K562 (cell line): ENCODE data around the gene EDN2. TPM values are rescaled to one million over a fixed set of nuclear protein-coding genes. Genes with fewer than 3 reads are reported as not detected.
A peak's percentile ranks its signal among the peaks of the same experiment; 100 is the strongest.

Experiments used
- BRF1 ChIP-seq: IDR thresholded peaks from 3 replicates; pipeline ENCODE4 v1.6.1; 2011; ENCODE audit warnings: borderline replicate concordance, mild to moderate bottlenecking; ENCODE audit not compliant: insufficient read length; ENCODE audit errors: extremely low read depth
- CBX8 ChIP-seq: fragments of 200-600 bp; sonication (generic); IDR thresholded peaks from 2 replicates; pipeline ENCODE4 v1.6.1; 2012; ENCODE audit warnings: borderline replicate concordance, mixed run types, low read depth, mild to moderate bottlenecking, moderate library complexity, mixed read lengths, low read length, control low read depth, inconsistent platforms; ENCODE audit not compliant: poor library complexity, severe bottlenecking; ENCODE audit errors: extremely low read depth
- FOS ChIP-seq: IDR thresholded peaks from 3 replicates; pipeline ENCODE4 v1.6.1; 2011; ENCODE audit not compliant: insufficient read length; ENCODE audit errors: extremely low read depth
- HDAC3 ChIP-seq: fragments of 450-650 bp; IDR thresholded peaks from 2 replicates; pipeline ENCODE4 v1.6.1; 2018; ENCODE audit warnings: borderline replicate concordance, mild to moderate bottlenecking, moderate library complexity; ENCODE audit not compliant: partially characterized antibody
- IFI16 ChIP-seq: fragments of 250-450 bp; sonication (Bioruptor Pico); IDR thresholded peaks from 2 replicates; pipeline ENCODE4 v2.1.2; 2022; ENCODE audit warnings: mild to moderate bottlenecking, inconsistent platforms
- MYC ChIP-seq, 2 experiments: fragments of 250-450 bp in 1 of 2; sonication (Bioruptor Pico) in 1 of 2; IDR thresholded peaks; 2 replicates each; pipeline versions ENCODE4 v1.5.1 to v1.6.1; 2012 to 2021; ENCODE audit warnings: low read depth in 2 of 2, borderline replicate concordance in 1 of 2, improper control_type of control experiment in 1 of 2, low read length in 1 of 2, mild to moderate bottlenecking in 1 of 2, moderate library complexity in 1 of 2
- NCOA2 ChIP-seq, 2 experiments: fragments of 450-650 bp; IDR thresholded peaks; 2 replicates each; pipeline ENCODE4 v1.6.1; 2018; ENCODE audit warnings: mild to moderate bottlenecking in 2 of 2, moderate library complexity in 1 of 2; ENCODE audit not compliant: partially characterized antibody in 2 of 2
- OTX1 ChIP-seq: fragments of 450-650 bp; formaldehyde crosslinking; IDR thresholded peaks from 2 replicates; pipeline ENCODE4 v1.4.0; 2022; ENCODE audit warnings: mild to moderate bottlenecking
- PPARD ChIP-seq: fragments of 250-450 bp; sonication (Bioruptor Pico); IDR thresholded peaks from 2 replicates; pipeline ENCODE4 v1.8.0; 2022; ENCODE audit warnings: inconsistent platforms, mild to moderate bottlenecking, moderate library complexity
- SREBF2 ChIP-seq: sonication (generic); formaldehyde crosslinking; IDR thresholded peaks from 2 replicates; pipeline ENCODE4 v1.4.0; 2020; ENCODE audit warnings: mild to moderate bottlenecking, missing genetic modification reagents
- YY1 ChIP-seq, 3 experiments: IDR thresholded peaks; 2 replicates each; pipeline ENCODE4 v1.6.1; 2011; ENCODE audit warnings: low read length in 2 of 3, mild to moderate bottlenecking in 2 of 3, moderate library complexity in 2 of 3, borderline replicate concordance in 1 of 3, control low read depth in 1 of 3, low read depth in 1 of 3; ENCODE audit not compliant: insufficient read depth in 3 of 3, insufficient replicate concordance in 2 of 3, control insufficient read depth in 1 of 3, insufficient read length in 1 of 3; ENCODE audit errors: extremely low read depth in 1 of 3
- ZNF165 ChIP-seq: fragments of 250-450 bp; sonication (Bioruptor Pico); IDR thresholded peaks from 2 replicates; pipeline ENCODE4 v1.4.0; 2020; ENCODE audit warnings: borderline replicate concordance
- polyA plus RNA-seq, 8 experiments: library from polyadenylated mRNA; depleted of rRNA in 4 of 8; stranded (reverse) in 5 of 8; unstranded in 3 of 8; fragments of >200 nt; fragmentation: Nextera tagmentation in 2 of 8; fragmentation: Illumina TruSeq in 1 of 8; extraction: Ambion mirVana in 2 of 8; extraction: Trizol in 1 of 8; gene quantifications; 2 replicates each; pipeline versions ENCODE4 v1.2.1 to v1.2.3, GENCODE V29; 2011 to 2014; ENCODE audit warnings: inconsistent platforms in 1 of 8, missing spikeins in 1 of 8
- total RNA-seq, 7 experiments: library from RNA; depleted of rRNA in 6 of 7; stranded (reverse); fragments of >200 nt in 6 of 7; fragmentation: Illumina TruSeq in 2 of 7; extraction: Trizol in 2 of 7; gene quantifications; 2 replicates each; pipeline versions ENCODE4 v1.2.1 to v1.2.3, GENCODE V29; 2011 to 2021; ENCODE audit warnings: low replicate concordance in 1 of 7
- TF ChIP-seq, protein P1 (sequence below): fragments of 250-450 bp; sonication (Bioruptor Pico); IDR thresholded peaks from 2 replicates; pipeline ENCODE4 v1.4.0; 2020
- TF ChIP-seq, protein P2 (sequence below): fragments of 450-650 bp; IDR thresholded peaks from 2 replicates; pipeline ENCODE4 v1.6.1; 2014; ENCODE audit warnings: low read depth, mild to moderate bottlenecking, moderate library complexity, borderline replicate concordance
- TF ChIP-seq, protein P3 (sequence below): sonication (generic); formaldehyde crosslinking; IDR thresholded peaks from 2 replicates; pipeline ENCODE4 v1.5.0; 2020; ENCODE audit warnings: missing genetic modification reagents
- TF ChIP-seq, protein P4 (sequence below): sonication (generic); formaldehyde crosslinking; IDR thresholded peaks from 2 replicates; pipeline ENCODE4 v1.8.0; 2022; ENCODE audit warnings: mild to moderate bottlenecking, missing genetic modification reagents

The EDN2 gene
- total and polyA plus RNA-seq, 9 of the 15 experiments (the other 6 are each of a cell fraction or from before 2014, with no cell fraction given), result not detected

DNA sequence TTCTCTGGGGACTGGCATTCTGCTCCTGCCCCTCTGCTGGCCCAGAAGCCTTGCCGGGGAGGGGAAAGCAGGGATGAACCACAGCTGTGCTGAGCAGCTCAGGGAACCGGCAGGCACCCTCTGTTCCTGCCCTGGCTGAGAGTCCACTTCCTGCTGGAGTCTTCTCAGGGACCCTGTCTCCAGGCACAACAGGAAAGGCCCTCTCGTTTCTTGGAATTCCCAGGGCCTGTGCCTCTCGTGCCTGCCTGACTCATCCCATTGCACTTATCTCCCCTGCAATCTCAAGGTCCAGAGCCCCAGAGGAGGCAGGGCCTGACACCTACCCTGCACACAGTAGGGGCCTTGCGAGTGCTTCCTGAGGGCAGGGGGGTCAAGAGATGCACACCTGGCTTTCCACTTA lies 1.1 kb upstream of the EDN2 start (continued):
- no peak for TF ChIP-seq IFI16 (CRISPR knock-in tag)
- TF ChIP-seq YY1 (IDR thresholded peaks at IDR 0.05; ENCODE audit: borderline replicate concordance in 1 of 3, control insufficient read depth in 1 of 3, extremely low read depth in 1 of 3, insufficient read depth in 3 of 3, insufficient read length in 1 of 3, insufficient replicate concordance in 2 of 3, low read depth in 1 of 3, low read length in 2 of 3), result no peak
- TF ChIP-seq FOS, result peak; percentile 10
- no peak for TF ChIP-seq HDAC3
- no peak for TF ChIP-seq SREBF2
- TF ChIP-seq BRF1, result no peak
- no peak for TF ChIP-seq ZNF165
- TF ChIP-seq MYC (IDR thresholded peaks at IDR 0.05; ENCODE audit: low read depth, low read length), result no peak
- TF ChIP-seq MYC (CRISPR knock-in tag; IDR thresholded peaks at IDR 0.05; ENCODE audit: borderline replicate concordance, low read depth), result no peak
- no peak for TF ChIP-seq OTX1 (CRISPR knock-in tag)
- TF ChIP-seq, protein P1, sequence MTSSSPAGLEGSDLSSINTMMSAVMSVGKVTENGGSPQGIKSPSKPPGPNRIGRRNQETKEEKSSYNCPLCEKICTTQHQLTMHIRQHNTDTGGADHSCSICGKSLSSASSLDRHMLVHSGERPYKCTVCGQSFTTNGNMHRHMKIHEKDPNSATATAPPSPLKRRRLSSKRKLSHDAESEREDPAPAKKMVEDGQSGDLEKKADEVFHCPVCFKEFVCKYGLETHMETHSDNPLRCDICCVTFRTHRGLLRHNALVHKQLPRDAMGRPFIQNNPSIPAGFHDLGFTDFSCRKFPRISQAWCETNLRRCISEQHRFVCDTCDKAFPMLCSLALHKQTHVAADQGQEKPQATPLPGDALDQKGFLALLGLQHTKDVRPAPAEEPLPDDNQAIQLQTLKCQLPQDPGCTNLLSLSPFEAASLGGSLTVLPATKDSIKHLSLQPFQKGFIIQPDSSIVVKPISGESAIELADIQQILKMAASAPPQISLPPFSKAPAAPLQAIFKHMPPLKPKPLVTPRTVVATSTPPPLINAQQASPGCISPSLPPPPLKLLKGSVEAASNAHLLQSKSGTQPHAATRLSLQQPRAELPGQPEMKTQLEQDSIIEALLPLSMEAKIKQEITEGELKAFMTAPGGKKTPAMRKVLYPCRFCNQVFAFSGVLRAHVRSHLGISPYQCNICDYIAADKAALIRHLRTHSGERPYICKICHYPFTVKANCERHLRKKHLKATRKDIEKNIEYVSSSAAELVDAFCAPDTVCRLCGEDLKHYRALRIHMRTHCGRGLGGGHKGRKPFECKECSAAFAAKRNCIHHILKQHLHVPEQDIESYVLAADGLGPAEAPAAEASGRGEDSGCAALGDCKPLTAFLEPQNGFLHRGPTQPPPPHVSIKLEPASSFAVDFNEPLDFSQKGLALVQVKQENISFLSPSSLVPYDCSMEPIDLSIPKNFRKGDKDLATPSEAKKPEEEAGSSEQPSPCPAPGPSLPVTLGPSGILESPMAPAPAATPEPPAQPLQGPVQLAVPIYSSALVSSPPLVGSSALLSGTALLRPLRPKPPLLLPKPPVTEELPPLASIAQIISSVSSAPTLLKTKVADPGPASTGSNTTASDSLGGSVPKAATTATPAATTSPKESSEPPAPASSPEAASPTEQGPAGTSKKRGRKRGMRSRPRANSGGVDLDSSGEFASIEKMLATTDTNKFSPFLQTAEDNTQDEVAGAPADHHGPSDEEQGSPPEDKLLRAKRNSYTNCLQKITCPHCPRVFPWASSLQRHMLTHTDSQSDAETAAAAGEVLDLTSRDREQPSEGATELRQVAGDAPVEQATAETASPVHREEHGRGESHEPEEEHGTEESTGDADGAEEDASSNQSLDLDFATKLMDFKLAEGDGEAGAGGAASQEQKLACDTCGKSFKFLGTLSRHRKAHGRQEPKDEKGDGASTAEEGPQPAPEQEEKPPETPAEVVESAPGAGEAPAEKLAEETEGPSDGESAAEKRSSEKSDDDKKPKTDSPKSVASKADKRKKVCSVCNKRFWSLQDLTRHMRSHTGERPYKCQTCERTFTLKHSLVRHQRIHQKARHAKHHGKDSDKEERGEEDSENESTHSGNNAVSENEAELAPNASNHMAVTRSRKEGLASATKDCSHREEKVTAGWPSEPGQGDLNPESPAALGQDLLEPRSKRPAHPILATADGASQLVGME (CRISPR knock-in tag), result no peak
- TF ChIP-seq, protein P2, sequence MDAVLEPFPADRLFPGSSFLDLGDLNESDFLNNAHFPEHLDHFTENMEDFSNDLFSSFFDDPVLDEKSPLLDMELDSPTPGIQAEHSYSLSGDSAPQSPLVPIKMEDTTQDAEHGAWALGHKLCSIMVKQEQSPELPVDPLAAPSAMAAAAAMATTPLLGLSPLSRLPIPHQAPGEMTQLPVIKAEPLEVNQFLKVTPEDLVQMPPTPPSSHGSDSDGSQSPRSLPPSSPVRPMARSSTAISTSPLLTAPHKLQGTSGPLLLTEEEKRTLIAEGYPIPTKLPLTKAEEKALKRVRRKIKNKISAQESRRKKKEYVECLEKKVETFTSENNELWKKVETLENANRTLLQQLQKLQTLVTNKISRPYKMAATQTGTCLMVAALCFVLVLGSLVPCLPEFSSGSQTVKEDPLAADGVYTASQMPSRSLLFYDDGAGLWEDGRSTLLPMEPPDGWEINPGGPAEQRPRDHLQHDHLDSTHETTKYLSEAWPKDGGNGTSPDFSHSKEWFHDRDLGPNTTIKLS, result no peak
- TF ChIP-seq, protein P3, sequence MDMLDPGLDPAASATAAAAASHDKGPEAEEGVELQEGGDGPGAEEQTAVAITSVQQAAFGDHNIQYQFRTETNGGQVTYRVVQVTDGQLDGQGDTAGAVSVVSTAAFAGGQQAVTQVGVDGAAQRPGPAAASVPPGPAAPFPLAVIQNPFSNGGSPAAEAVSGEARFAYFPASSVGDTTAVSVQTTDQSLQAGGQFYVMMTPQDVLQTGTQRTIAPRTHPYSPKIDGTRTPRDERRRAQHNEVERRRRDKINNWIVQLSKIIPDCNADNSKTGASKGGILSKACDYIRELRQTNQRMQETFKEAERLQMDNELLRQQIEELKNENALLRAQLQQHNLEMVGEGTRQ (CRISPR knock-in tag), result no peak
- no peak for TF ChIP-seq CBX8
- TF ChIP-seq, protein P4, sequence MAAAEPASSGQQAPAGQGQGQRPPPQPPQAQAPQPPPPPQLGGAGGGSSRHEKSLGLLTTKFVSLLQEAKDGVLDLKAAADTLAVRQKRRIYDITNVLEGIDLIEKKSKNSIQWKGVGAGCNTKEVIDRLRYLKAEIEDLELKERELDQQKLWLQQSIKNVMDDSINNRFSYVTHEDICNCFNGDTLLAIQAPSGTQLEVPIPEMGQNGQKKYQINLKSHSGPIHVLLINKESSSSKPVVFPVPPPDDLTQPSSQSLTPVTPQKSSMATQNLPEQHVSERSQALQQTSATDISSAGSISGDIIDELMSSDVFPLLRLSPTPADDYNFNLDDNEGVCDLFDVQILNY (CRISPR knock-in tag), result no peak
- TF ChIP-seq NCOA2 (IDR thresholded peaks at IDR 0.05; ENCODE audit: partially characterized antibody in 2 of 2), result no peak
- no peak for TF ChIP-seq PPARD (CRISPR knock-in tag)
